Lower leg skin (tissue), 4 donors: ENCODE results near the gene GPC6. TPM values are rescaled to one million over a fixed set of nuclear protein-coding genes. Genes with fewer than 3 reads are reported as not detected.

ENCODE experiments used
- DNase-seq, 2 donors: peaks; one replicate each; pipeline ENCODE4 v3.0.0-alpha.2; 2019; ENCODE audit warnings: low spot score in 2 of 2
- H3K4me3 ChIP-seq: fragments of 200-600 bp; sonication (generic); 2 replicates; pipeline ENCODE4 v1.5.1; 2017; ENCODE audit warnings: mild to moderate bottlenecking, low read depth; ENCODE audit not compliant: poor library complexity, severe bottlenecking
- CTCF ChIP-seq, 3 donors: fragments of 450-650 bp; IDR thresholded peaks; one replicate each; pipeline ENCODE4 v1.5.1; 2016; ENCODE audit warnings: antibody characterized with exemption in 3 of 3, mild to moderate bottlenecking in 3 of 3, moderate library complexity in 2 of 3
- POLR2A ChIP-seq, 2 donors: fragments of 450-650 bp; IDR thresholded peaks; one replicate each; pipeline ENCODE4 v1.6.1; 2016 to 2017; ENCODE audit warnings: antibody characterized with exemption in 2 of 2, mild to moderate bottlenecking in 1 of 2, moderate library complexity in 1 of 2
- WGBS, 2 donors: methylation state at CpG; one replicate each; pipeline ENCODE4 v1.1.5; 2018; 5-methylcytosine and 5-hydroxymethylcytosine counted together
- intact Hi-C: fragments of 100-400 bp; cut with DNase I; formaldehyde crosslinking; loops from one replicate; pipeline ENCODE4 v1.15.0; 2023; ENCODE audit warnings: low total_unique reads
- total RNA-seq, 4 donors: library from RNA; depleted of rRNA; stranded (reverse); fragments of >200 nt; gene quantifications; one replicate each; pipeline ENCODE4 v1.1.0, GENCODE V29; 2016

GPC6 gene
- total RNA-seq, 4 donors from 2014 or later, result 1.4 to 5.2 (median 2.5) TPM

GRCh38 chr13:93685900-93686299 lies 459.3 kb downstream of the GPC6 start:
- 91 to 97% methylated on average over 1 of the region's 1 CpG for WGBS, 2 donors
- intact Hi-C loops, result no loop called here

GRCh38 chr13:93686399-93686798 lies 459.8 kb downstream of the GPC6 start:
- DNase-seq, result no peak
- TF ChIP-seq POLR2A (IDR thresholded peaks at IDR 0.05), result no peak
- TF ChIP-seq CTCF (IDR thresholded peaks at IDR 0.05), result no peak
- intact Hi-C loops, result no loop called here
- no peak overlapping the region for H3K4me3 ChIP-seq

More at GRCh38 chr13:93685900-93686299, 459.3 kb downstream of the GPC6 start:
- DNase-seq, result no peak
- H3K4me3 ChIP-seq, result no peak overlapping the region
- no peak for TF ChIP-seq POLR2A (IDR thresholded peaks at IDR 0.05)
- no peak for TF ChIP-seq CTCF (IDR thresholded peaks at IDR 0.05)

GRCh38 chr13:93687261-93687660 lies 460.7 kb downstream of the GPC6 start:
- DNase-seq, result no peak
- intact Hi-C loops, result no loop called here
- H3K4me3 ChIP-seq, result no peak overlapping the region
- TF ChIP-seq CTCF (IDR thresholded peaks at IDR 0.05) (no peak), POLR2A (IDR thresholded peaks at IDR 0.05) (no peak)

- TF ChIP-seq CTCF (IDR thresholded peaks at IDR 0.05) (no peak), POLR2A (IDR thresholded peaks at IDR 0.05) (no peak)
- H3K4me3 ChIP-seq, result no peak overlapping the region
- no peak for DNase-seq
- intact Hi-C loops, result no loop called here
These were observed 462.7 kb downstream of the GPC6 start for GRCh38 chr13:93689333-93689732.

GRCh38 chr13:93690139-93690538 lies 463.5 kb downstream of the GPC6 start:
- TF ChIP-seq POLR2A (IDR thresholded peaks at IDR 0.05) (no peak), CTCF (IDR thresholded peaks at IDR 0.05) (no peak)
- 28 to 37% methylated on average over 1 of the region's 1 CpG for WGBS, 2 donors
- intact Hi-C loops, result no loop called here

GRCh38 chr13:93698016-93698613 lies 471.5 kb downstream of the GPC6 start:
- WGBS, 2 donors, result 81 to 88% methylated on average over 5 of the region's 5 CpGs
- intact Hi-C loops, result no loop called here
- no peak for DNase-seq
- no peak overlapping the region for H3K4me3 ChIP-seq
- no peak for TF ChIP-seq CTCF (IDR thresholded peaks at IDR 0.05)
- no peak for TF ChIP-seq POLR2A (IDR thresholded peaks at IDR 0.05)

More at GRCh38 chr13:93690139-93690538, 463.5 kb downstream of the GPC6 start:
- no peak overlapping the region for H3K4me3 ChIP-seq
- no peak for DNase-seq
